Stimulated activated CD4-positive, alpha-beta T cell treated with anti-CD3 and anti-CD28 coated beads, TNF-alpha, amount 100 ng/mL, for 1 hour (primary cell): ENCODE measurements around the gene HUWE1.

Experiments used
- DNase-seq, 3 donors: peaks; one replicate each; pipeline ENCODE4 v3.0.0-alpha.2; 2020; ENCODE audit warnings: low read depth in 3 of 3, low spot score in 1 of 3

HUWE1 gene

GRCh38 chrX:53622431-53622830 lies 64.1 kb downstream of the HUWE1 start:
- DNase-seq: no peak

- no peak for DNase-seq
Observed at GRCh38 chrX:53621418-53621986, 65.0 kb downstream of the HUWE1 start.

GRCh38 chrX:53616946-53617345 lies 69.6 kb downstream of the HUWE1 start:
- DNase-seq: no peak

- DNase-seq: no peak
Observed at GRCh38 chrX:53606456-53606855, 80.1 kb downstream of the HUWE1 start.

GRCh38 chrX:53605004-53605403 lies 81.5 kb downstream of the HUWE1 start:
- no peak for DNase-seq

- DNase-seq: no peak
Observed at GRCh38 chrX:53599781-53600396, 86.6 kb downstream of the HUWE1 start.

GRCh38 chrX:53598169-53598568 lies 88.3 kb downstream of the HUWE1 start:
- DNase-seq: no peak

- no peak for DNase-seq
Observed at GRCh38 chrX:53595266-53595810, 91.2 kb downstream of the HUWE1 start.

- no peak for DNase-seq
Observed at GRCh38 chrX:53594354-53594753, 92.2 kb downstream of the HUWE1 start.

- no peak for DNase-seq
Observed at GRCh38 chrX:53587795-53588420, 98.6 kb downstream of the HUWE1 start.

GRCh38 chrX:53584891-53585290 lies 101.6 kb downstream of the HUWE1 start:
- DNase-seq: no peak

GRCh38 chrX:53583571-53583970 lies 102.9 kb downstream of the HUWE1 start:
- no peak for DNase-seq

GRCh38 chrX:53580742-53581504 lies 105.6 kb downstream of the HUWE1 start:
- DNase-seq: no peak

- DNase-seq: no peak
Observed at GRCh38 chrX:53571494-53571893, 115.0 kb downstream of the HUWE1 start.

- DNase-seq: no peak
Observed at GRCh38 chrX:53563324-53563723, 123.2 kb downstream of the HUWE1 start.

- no peak for DNase-seq
Observed at GRCh38 chrX:53561912-53562311, 124.6 kb downstream of the HUWE1 start.

- DNase-seq: no peak
Observed at GRCh38 chrX:53558646-53559045, 127.9 kb downstream of the HUWE1 start.

- DNase-seq: no peak
Observed at GRCh38 chrX:53556868-53557267, 129.7 kb downstream of the HUWE1 start.

GRCh38 chrX:53550756-53551463 lies 135.6 kb downstream of the HUWE1 start:
- DNase-seq: no peak

- no peak for DNase-seq
Observed at GRCh38 chrX:53547668-53548067, 138.9 kb downstream of the HUWE1 start.

GRCh38 chrX:53544936-53545335 lies 141.6 kb downstream of the HUWE1 start:
- DNase-seq: no peak
